HEK293T (cell line): ENCODE results near the gene MTG2.

Source experiments
- FOXM1 ChIP-seq: fragments of 450-650 bp; IDR thresholded peaks from 2 replicates; pipeline ENCODE4 v1.6.1; 2017; ENCODE audit warnings: mild to moderate bottlenecking, borderline replicate concordance
- PKNOX1 ChIP-seq: fragments of 450-650 bp; IDR thresholded peaks from 2 replicates; pipeline ENCODE4 v1.6.1; 2016
- SP1 ChIP-seq: fragments of 450-650 bp; IDR thresholded peaks from 2 replicates; pipeline ENCODE4 v1.6.1; 2017

GRCh38 chr20:62216636-62217566, 34.1 kb downstream of the MTG2 start:
- TF ChIP-seq SP1: no peak
- no peak for TF ChIP-seq PKNOX1
- TF ChIP-seq FOXM1: no peak
